Stimulated activated CD4-positive, alpha-beta T cell treated with anti-CD3 and anti-CD28 coated beads, Interleukin-12 subunit alpha, Interleukin-12 subunit beta, amount 100 ng/mL, for 4 hours (primary cell): ENCODE measurements around the gene SCAPER.

Experiments
- DNase-seq: peaks from one replicate; pipeline ENCODE4 v3.0.0-alpha.2; 2020

The SCAPER gene

GRCh38 chr15:76346669-76347481 lies 558.3 kb downstream of the SCAPER start:
- no peak for DNase-seq

- no peak for DNase-seq
These were observed 559.1 kb downstream of the SCAPER start for GRCh38 chr15:76345880-76346668.

- DNase-seq, result no peak
These were observed 559.6 kb downstream of the SCAPER start for GRCh38 chr15:76345583-76345879.

GRCh38 chr15:76344893-76345582 lies 560.1 kb downstream of the SCAPER start:
- DNase-seq, result no peak

- DNase-seq, result no peak
These were observed 561.7 kb downstream of the SCAPER start for GRCh38 chr15:76343313-76343996.

GRCh38 chr15:76342382-76343201 lies 562.5 kb downstream of the SCAPER start:
- DNase-seq, result no peak

- DNase-seq, result no peak
These were observed 563.1 kb downstream of the SCAPER start for GRCh38 chr15:76342058-76342381.

GRCh38 chr15:76341366-76342057 lies 563.6 kb downstream of the SCAPER start:
- DNase-seq, result no peak

- peak; percentile 41 for DNase-seq
These were observed 564.3 kb downstream of the SCAPER start for GRCh38 chr15:76340803-76341365.

GRCh38 chr15:76340198-76340802 lies 564.8 kb downstream of the SCAPER start:
- no peak for DNase-seq

- no peak for DNase-seq
These were observed 565.6 kb downstream of the SCAPER start for GRCh38 chr15:76339305-76340197.

GRCh38 chr15:76338486-76339304 lies 566.4 kb downstream of the SCAPER start:
- no peak for DNase-seq

GRCh38 chr15:76337696-76338485 lies 567.2 kb downstream of the SCAPER start:
- DNase-seq, result no peak

GRCh38 chr15:76337059-76337695 lies 568.0 kb downstream of the SCAPER start:
- DNase-seq, result no peak

- DNase-seq, result peak; percentile 50
These were observed 568.7 kb downstream of the SCAPER start, which contains the start of gene ISL2 for GRCh38 chr15:76336254-76337058. Gene ISL2, plus strand, starts transcription at chr15:76336773. Its CDS starts 111 bp downstream, at chr15:76336884.
